ENCODE results near the gene ALPL. TPM values are rescaled to one million over a fixed set of nuclear protein-coding genes. Genes with fewer than 3 reads are reported as not detected.
"Not testable (repeated sequence)": the region's sequence is repeated elsewhere in the genome, so short reads cannot be mapped to it uniquely, and the experiment has no call there.

ALPL gene
- total RNA-seq, 1 experiment from 2014 or later = 84.8 TPM

- H3K4me3 Mint-ChIP-seq = peak overlapping the region in 1 of 2 experiments; percentile 66; a peak in 4 of 5 replicates
- WGBS (ENCODE audit: extremely low coverage, insufficient read length, low lambda C conversion rate) = no CpG with 5 or more reads among the region's 16 CpGs
Observed at GRCh38 chr1:21518774-21519455, 9.7 kb downstream of the ALPL start.

GRCh38 chr1:21519486-21520070 lies 10.4 kb downstream of the ALPL start:
- Mint-ChIP-seq H3K4me1 (peaks cover 42 to 57% of the 10 kb centered on the region in 2 experiments), H3K4me3 (peak overlapping the region in 1 of 2 experiments; percentile 66; a peak in 3 of 5 replicates), H3K27ac (peak overlapping the region; percentile 74 to 97 (median 94))
- not testable (repeated sequence) for H4K91ac ChIP-seq (ENCODE audit: insufficient read length, low read depth, low read length); H4K20me1 ChIP-seq (ENCODE audit: control insufficient read depth, insufficient read depth, insufficient read length); H3K14ac ChIP-seq (ENCODE audit: insufficient read depth, low read length); H2BK20ac ChIP-seq (ENCODE audit: low read depth, low read length, poor library complexity, severe bottlenecking); H3K4me1 ChIP-seq (ENCODE audit: insufficient read depth, low read length); H3K27me3 Mint-ChIP-seq (ENCODE audit: low read depth); H3K79me2 ChIP-seq (ENCODE audit: insufficient read depth, low read length); DNase-seq; H3K23ac ChIP-seq (ENCODE audit: insufficient read length, low read depth, low read length); H2AK5ac ChIP-seq (ENCODE audit: insufficient read length, low read length); H3K9ac ChIP-seq (ENCODE audit: extremely low read depth, insufficient read length, low read length); H3T11ph ChIP-seq (ENCODE audit: low read length); H2BK120ac ChIP-seq (ENCODE audit: low read depth, low read length, poor library complexity, severe bottlenecking); H2BK5ac ChIP-seq (ENCODE audit: insufficient read length, low read length); H3K4me2 ChIP-seq (ENCODE audit: insufficient read depth, insufficient read length, low read length); H3K18ac ChIP-seq (ENCODE audit: insufficient read length, low read depth, low read length); H4K5ac ChIP-seq (ENCODE audit: insufficient read length, low read depth, low read length); H2AFZ ChIP-seq (ENCODE audit: low read length); H3K27me3 ChIP-seq (ENCODE audit: insufficient read depth, low read length); H3K36me3 Mint-ChIP-seq (ENCODE audit: insufficient read depth in 1 of 3, low read depth in 3 of 3); H2BK15ac ChIP-seq (ENCODE audit: low read depth, low read length); H3K9me3 ChIP-seq (ENCODE audit: control insufficient read depth, low read depth, low read length); H3K9me3 Mint-ChIP-seq; H4K8ac ChIP-seq (replicated peaks; ENCODE audit: insufficient read length, low read depth, low read length); H3K27ac ChIP-seq (ENCODE audit: insufficient read length, low read depth, low read length); H3K56ac ChIP-seq (ENCODE audit: insufficient read length, low read depth, low read length); H3K79me1 ChIP-seq (ENCODE audit: insufficient read depth, low read depth, low read length, poor library complexity, severe bottlenecking); H3K23me2 ChIP-seq (ENCODE audit: insufficient read length, low read depth, low read length, poor library complexity, severe bottlenecking); H3K4ac ChIP-seq (ENCODE audit: low read depth, low read length); H2BK12ac ChIP-seq (ENCODE audit: insufficient read length, low read depth, low read length)
- WGBS (ENCODE audit: extremely low coverage, insufficient read length, low lambda C conversion rate) = no CpG with 5 or more reads among the region's 11 CpGs

More at GRCh38 chr1:21518774-21519455, 9.7 kb downstream of the ALPL start:
- no peak overlapping the region for H2BK5ac ChIP-seq (ENCODE audit: insufficient read length, low read length)
- H3K18ac ChIP-seq (ENCODE audit: insufficient read length, low read depth, low read length) = no peak overlapping the region
- no peak overlapping the region for H2BK12ac ChIP-seq (ENCODE audit: insufficient read length, low read depth, low read length)
- Mint-ChIP-seq H3K9me3 (no peaks in the 10 kb centered on the region), H3K36me3 (ENCODE audit: insufficient read depth in 1 of 3, low read depth in 3 of 3) (no peaks in the 10 kb centered on the region; a peak in 2 of 7 replicates), H3K27ac (peak overlapping the region; percentile 74 to 97 (median 94)), H3K27me3 (ENCODE audit: low read depth) (no peaks in the 10 kb centered on the region), H3K4me1 (peaks cover 40 to 55% of the 10 kb centered on the region in 2 experiments)
- no peak overlapping the region for H4K8ac ChIP-seq (replicated peaks; ENCODE audit: insufficient read length, low read depth, low read length)
- no peak overlapping the region for H4K91ac ChIP-seq (ENCODE audit: insufficient read length, low read depth, low read length)
- H3K79me1 ChIP-seq (ENCODE audit: insufficient read depth, low read depth, low read length, poor library complexity, severe bottlenecking) = no peaks in the 10 kb centered on the region
- no peak overlapping the region for H3K4ac ChIP-seq (ENCODE audit: low read depth, low read length)
- H3K9ac ChIP-seq (ENCODE audit: extremely low read depth, insufficient read length, low read length) = no peak overlapping the region
- H3T11ph ChIP-seq (ENCODE audit: low read length) = no peak overlapping the region
- no peaks in the 10 kb centered on the region for H3K27me3 ChIP-seq (ENCODE audit: insufficient read depth, low read length)
- H2BK15ac ChIP-seq (ENCODE audit: low read depth, low read length) = no peak overlapping the region
- H3K56ac ChIP-seq (ENCODE audit: insufficient read length, low read depth, low read length) = no peak overlapping the region
- peak overlapping the region; percentile 9; the same call in 1 of the 2 replicates for H3K14ac ChIP-seq (ENCODE audit: insufficient read depth, low read length)
- peaks cover 2% of the 10 kb centered on the region for H3K79me2 ChIP-seq (ENCODE audit: insufficient read depth, low read length)
- H2AFZ ChIP-seq (ENCODE audit: low read length) = no peak overlapping the region
- H3K23ac ChIP-seq (ENCODE audit: insufficient read length, low read depth, low read length) = no peak overlapping the region
- H2AK5ac ChIP-seq (ENCODE audit: insufficient read length, low read length) = no peak overlapping the region
- no peak overlapping the region for H3K27ac ChIP-seq (ENCODE audit: insufficient read length, low read depth, low read length)
- peaks cover 10% of the 10 kb centered on the region; the same call in 1 of the 2 replicates for H3K4me1 ChIP-seq (ENCODE audit: insufficient read depth, low read length)
- no peaks in the 10 kb centered on the region for H4K20me1 ChIP-seq (ENCODE audit: control insufficient read depth, insufficient read depth, insufficient read length)
- no peaks in the 10 kb centered on the region for H3K23me2 ChIP-seq (ENCODE audit: insufficient read length, low read depth, low read length, poor library complexity, severe bottlenecking)
- H3K4me2 ChIP-seq (ENCODE audit: insufficient read depth, insufficient read length, low read length) = no peak overlapping the region
- H4K5ac ChIP-seq (ENCODE audit: insufficient read length, low read depth, low read length) = no peak overlapping the region
- H2BK20ac ChIP-seq (ENCODE audit: low read depth, low read length, poor library complexity, severe bottlenecking) = no peak overlapping the region
- H2BK120ac ChIP-seq (ENCODE audit: low read depth, low read length, poor library complexity, severe bottlenecking) = no peak overlapping the region
- peak; percentile 64 for DNase-seq
- no peaks in the 10 kb centered on the region for H3K9me3 ChIP-seq (ENCODE audit: control insufficient read depth, low read depth, low read length)
- TF ChIP-seq CTCF (conservative IDR thresholded peaks at IDR 0.05) = no peak
